SK-N-MC (cell line): ENCODE measurements around the gene PDC.

Source experiments
- EZH2 ChIP-seq: fragments of 200-600 bp; sonication (generic); IDR thresholded peaks from one replicate; pipeline ENCODE4 v1.6.1; 2017; ENCODE audit warnings: antibody characterized with exemption
- POLR2AphosphoS5 ChIP-seq: IDR thresholded peaks from 2 replicates; pipeline ENCODE4 v1.6.1; 2012; ENCODE audit warnings: mild to moderate bottlenecking, low read depth, low read length, borderline replicate concordance

- TF ChIP-seq POLR2AphosphoS5 (no peak), EZH2 (no peak)
Observed at GRCh38 chr1:186413319-186413718, 47.6 kb downstream of the PDC start.
